GM12878 (cell line): ENCODE measurements around the gene CACNA2D4. TPM values are rescaled to one million over a fixed set of nuclear protein-coding genes. Genes with fewer than 3 reads are reported as not detected.

Experiments
- ATF3 ChIP-seq: IDR thresholded peaks from 2 replicates; pipeline ENCODE4 v1.6.1; 2011; ENCODE audit warnings: low read depth, mild to moderate bottlenecking, low read length, moderate library complexity, borderline replicate concordance; ENCODE audit errors: extremely low read depth
- BCL11A ChIP-seq: IDR thresholded peaks from 2 replicates; pipeline ENCODE4 v1.6.1; 2011; ENCODE audit warnings: low read depth, low read length
- BRCA1 ChIP-seq: IDR thresholded peaks from 2 replicates; pipeline ENCODE4 v1.6.1; 2011; ENCODE audit warnings: low read depth, low read length, improper control_type of control experiment
- CTCF ChIP-seq, 3 experiments: IDR thresholded peaks in 2 of 3; conservative IDR thresholded peaks in 1 of 3; 2 replicates each; pipeline ENCODE4 v1.5.1; 2011; ENCODE audit warnings: low read depth in 3 of 3, low read length in 3 of 3, mild to moderate bottlenecking in 3 of 3, control low read depth in 2 of 3, moderate library complexity in 2 of 3, inconsistent platforms in 1 of 3, mixed read lengths in 1 of 3; ENCODE audit not compliant: control insufficient read depth in 2 of 3, insufficient read depth in 1 of 3; ENCODE audit errors: extremely low read depth in 1 of 3
- DPF2 ChIP-seq: fragments of 450-650 bp; IDR thresholded peaks from 2 replicates; pipeline ENCODE4 v1.6.1; 2017; ENCODE audit warnings: mild to moderate bottlenecking
- HDGF ChIP-seq: fragments of 450-650 bp; IDR thresholded peaks from 2 replicates; pipeline ENCODE4 v1.6.1; 2016; ENCODE audit warnings: antibody characterized with exemption
- JUND ChIP-seq: IDR thresholded peaks from 2 replicates; pipeline ENCODE4 v1.6.1; 2012; ENCODE audit warnings: low read depth, mild to moderate bottlenecking, low read length, improper control_type of control experiment, moderate library complexity
- LARP7 ChIP-seq: fragments of 450-650 bp; IDR thresholded peaks from 2 replicates; pipeline ENCODE4 v1.6.1; 2017; ENCODE audit warnings: mild to moderate bottlenecking
- MLLT1 ChIP-seq: fragments of 450-650 bp; IDR thresholded peaks from 2 replicates; pipeline ENCODE4 v1.6.1; 2016; ENCODE audit warnings: mild to moderate bottlenecking
- NFYA ChIP-seq: IDR thresholded peaks from 2 replicates; pipeline ENCODE4 v1.6.1; 2011; ENCODE audit warnings: low read depth, mild to moderate bottlenecking, low read length, improper control_type of control experiment, borderline replicate concordance
- RELA ChIP-seq: fragments of 450-650 bp; IDR thresholded peaks from 2 replicates; pipeline ENCODE4 v1.8.0; 2014; ENCODE audit warnings: borderline replicate concordance; ENCODE audit not compliant: partially characterized antibody
- SKIL ChIP-seq: fragments of 450-650 bp; IDR thresholded peaks from 2 replicates; pipeline ENCODE4 v1.6.1; 2017; ENCODE audit warnings: mild to moderate bottlenecking, low read depth, inconsistent platforms; ENCODE audit not compliant: poor library complexity, severe bottlenecking
- SPI1 ChIP-seq: IDR thresholded peaks from 2 replicates; pipeline ENCODE4 v1.6.1; 2011; ENCODE audit warnings: low read depth, mild to moderate bottlenecking, low read length, moderate library complexity, borderline replicate concordance; ENCODE audit not compliant: insufficient read depth
- SREBF2 ChIP-seq: IDR thresholded peaks from 2 replicates; pipeline ENCODE4 v1.6.1; 2012; ENCODE audit warnings: mild to moderate bottlenecking, low read length
- TAF1 ChIP-seq: IDR thresholded peaks from 2 replicates; pipeline ENCODE4 v1.6.1; 2011; ENCODE audit warnings: mild to moderate bottlenecking, low read depth, low read length, borderline replicate concordance
- ZBTB33 ChIP-seq: fragments of 450-650 bp; IDR thresholded peaks from 2 replicates; pipeline ENCODE4 v1.6.1; 2017; ENCODE audit warnings: mild to moderate bottlenecking
- polyA plus RNA-seq, 11 experiments: library from polyadenylated mRNA; depleted of rRNA in 4 of 11; unstranded in 6 of 11; stranded (reverse) in 5 of 11; fragments of >200 nt; fragmentation: Nextera tagmentation in 4 of 11; fragmentation: Illumina TruSeq in 1 of 11; extraction: Ambion mirVana in 4 of 11; extraction: Trizol in 1 of 11; gene quantifications; 1 replicate in 1 of 11; 2 replicates in 10 of 11; pipeline versions ENCODE4 v1.2.1 to v1.2.3, GENCODE V29; 2011 to 2016; ENCODE audit warnings: inconsistent platforms in 2 of 11, missing spikeins in 2 of 11, low read depth in 1 of 11
- total RNA-seq, 4 experiments: library from RNA; depleted of rRNA in 3 of 4; stranded (reverse); fragments of >200 nt in 3 of 4; fragmentation: Illumina TruSeq in 1 of 4; extraction: Trizol in 1 of 4; gene quantifications; 2 replicates each; pipeline versions ENCODE4 v1.2.1 to v1.2.3, GENCODE V29; 2013 to 2021
- TF ChIP-seq, protein P1 (sequence below): fragments of 450-650 bp; IDR thresholded peaks from 2 replicates; pipeline ENCODE4 v1.6.1; 2017; ENCODE audit warnings: mild to moderate bottlenecking, moderate library complexity

The CACNA2D4 gene
- total and polyA plus RNA-seq, 10 of the 15 experiments (the other 5 are each of a cell fraction or from before 2014, with no cell fraction given) = 0.03 to 1.0 (median 0.65) TPM

DNA sequence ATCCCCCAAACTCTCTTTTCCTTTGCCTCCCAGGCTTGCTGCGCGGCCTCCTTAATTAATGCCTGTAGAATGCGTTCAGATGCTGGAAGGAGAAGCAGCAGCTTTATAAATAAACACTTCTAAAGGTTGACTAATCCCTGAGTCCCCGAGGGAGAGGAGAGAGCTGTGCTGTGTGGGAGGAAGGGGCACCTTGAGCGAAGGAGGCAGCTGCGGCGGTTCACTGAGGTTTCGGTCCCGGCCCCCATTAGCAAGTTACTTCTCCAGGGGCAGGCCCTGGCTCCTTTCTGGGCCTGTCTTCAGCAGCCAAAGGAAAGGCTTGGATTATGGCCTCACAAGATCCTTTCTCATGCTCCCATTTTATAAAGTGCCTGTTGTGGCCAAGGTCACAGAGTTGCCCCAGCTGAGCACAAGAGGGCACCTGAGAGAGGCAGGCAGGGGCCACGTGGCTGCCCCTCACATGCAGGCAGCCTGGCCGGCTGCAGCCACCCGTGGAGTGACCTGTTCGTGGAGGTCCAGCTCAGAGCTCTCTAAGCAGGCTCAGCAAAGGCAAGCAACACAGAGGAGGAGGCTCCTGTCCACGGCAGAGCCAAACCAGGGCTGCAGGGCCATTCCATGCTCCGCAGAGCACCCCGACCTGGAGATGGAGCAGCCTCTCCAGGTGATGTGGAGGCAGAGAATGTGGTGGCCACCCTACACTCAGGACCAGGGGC, 15.0 kb upstream of the CACNA2D4 start (continued):
- TF ChIP-seq ATF3 (no peak), MLLT1 (no peak), TAF1 (no peak), NFYA (no peak), DPF2 (no peak; the same call in 1 of the 2 replicates), ZBTB33 (no peak), JUND (no peak), HDGF (0 out of 2 replicates have a peak, but pooled peaks have one; percentile 39), LARP7 (no peak), RELA (no peak), SREBF2 (no peak), SPI1 (no peak), CTCF (IDR thresholded peaks at IDR 0.05 in 2 of 3, conservative IDR thresholded peaks at IDR 0.05 in 1 of 3; ENCODE audit: control insufficient read depth in 2 of 3, extremely low read depth in 1 of 3, insufficient read depth in 1 of 3, low read depth in 3 of 3, low read length in 3 of 3) (0 out of 6 replicates have a peak, but pooled peaks of 2 of the 3 experiments have one; percentile 1 to 5), BRCA1 (no peak), BCL11A (peak; percentile 68; the same call in 1 of the 2 replicates), SKIL (no peak)
- TF ChIP-seq, protein P1, sequence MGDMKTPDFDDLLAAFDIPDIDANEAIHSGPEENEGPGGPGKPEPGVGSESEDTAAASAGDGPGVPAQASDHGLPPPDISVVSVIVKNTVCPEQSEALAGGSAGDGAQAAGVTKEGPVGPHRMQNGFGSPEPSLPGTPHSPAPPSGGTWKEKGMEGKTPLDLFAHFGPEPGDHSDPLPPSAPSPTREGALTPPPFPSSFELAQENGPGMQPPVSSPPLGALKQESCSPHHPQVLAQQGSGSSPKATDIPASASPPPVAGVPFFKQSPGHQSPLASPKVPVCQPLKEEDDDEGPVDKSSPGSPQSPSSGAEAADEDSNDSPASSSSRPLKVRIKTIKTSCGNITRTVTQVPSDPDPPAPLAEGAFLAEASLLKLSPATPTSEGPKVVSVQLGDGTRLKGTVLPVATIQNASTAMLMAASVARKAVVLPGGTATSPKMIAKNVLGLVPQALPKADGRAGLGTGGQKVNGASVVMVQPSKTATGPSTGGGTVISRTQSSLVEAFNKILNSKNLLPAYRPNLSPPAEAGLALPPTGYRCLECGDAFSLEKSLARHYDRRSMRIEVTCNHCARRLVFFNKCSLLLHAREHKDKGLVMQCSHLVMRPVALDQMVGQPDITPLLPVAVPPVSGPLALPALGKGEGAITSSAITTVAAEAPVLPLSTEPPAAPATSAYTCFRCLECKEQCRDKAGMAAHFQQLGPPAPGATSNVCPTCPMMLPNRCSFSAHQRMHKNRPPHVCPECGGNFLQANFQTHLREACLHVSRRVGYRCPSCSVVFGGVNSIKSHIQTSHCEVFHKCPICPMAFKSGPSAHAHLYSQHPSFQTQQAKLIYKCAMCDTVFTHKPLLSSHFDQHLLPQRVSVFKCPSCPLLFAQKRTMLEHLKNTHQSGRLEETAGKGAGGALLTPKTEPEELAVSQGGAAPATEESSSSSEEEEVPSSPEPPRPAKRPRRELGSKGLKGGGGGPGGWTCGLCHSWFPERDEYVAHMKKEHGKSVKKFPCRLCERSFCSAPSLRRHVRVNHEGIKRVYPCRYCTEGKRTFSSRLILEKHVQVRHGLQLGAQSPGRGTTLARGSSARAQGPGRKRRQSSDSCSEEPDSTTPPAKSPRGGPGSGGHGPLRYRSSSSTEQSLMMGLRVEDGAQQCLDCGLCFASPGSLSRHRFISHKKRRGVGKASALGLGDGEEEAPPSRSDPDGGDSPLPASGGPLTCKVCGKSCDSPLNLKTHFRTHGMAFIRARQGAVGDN = no peak
